Astrocyte (in vitro differentiated cells and primary cell): ENCODE data around the gene DYSF.

Source experiments
- EZH2 ChIP-seq: IDR thresholded peaks from 2 replicates; pipeline ENCODE4 v1.6.1; 2012; ENCODE audit warnings: mild to moderate bottlenecking, low read length, inconsistent platforms; ENCODE audit not compliant: insufficient read depth
- TF ChIP-seq, protein P1 (sequence below): IDR thresholded peaks from 2 replicates; pipeline ENCODE4 v1.5.1; 2011; ENCODE audit warnings: low read depth, mild to moderate bottlenecking, inconsistent platforms, low read length, moderate library complexity; ENCODE audit not compliant: insufficient read depth

- TF ChIP-seq, protein P1, sequence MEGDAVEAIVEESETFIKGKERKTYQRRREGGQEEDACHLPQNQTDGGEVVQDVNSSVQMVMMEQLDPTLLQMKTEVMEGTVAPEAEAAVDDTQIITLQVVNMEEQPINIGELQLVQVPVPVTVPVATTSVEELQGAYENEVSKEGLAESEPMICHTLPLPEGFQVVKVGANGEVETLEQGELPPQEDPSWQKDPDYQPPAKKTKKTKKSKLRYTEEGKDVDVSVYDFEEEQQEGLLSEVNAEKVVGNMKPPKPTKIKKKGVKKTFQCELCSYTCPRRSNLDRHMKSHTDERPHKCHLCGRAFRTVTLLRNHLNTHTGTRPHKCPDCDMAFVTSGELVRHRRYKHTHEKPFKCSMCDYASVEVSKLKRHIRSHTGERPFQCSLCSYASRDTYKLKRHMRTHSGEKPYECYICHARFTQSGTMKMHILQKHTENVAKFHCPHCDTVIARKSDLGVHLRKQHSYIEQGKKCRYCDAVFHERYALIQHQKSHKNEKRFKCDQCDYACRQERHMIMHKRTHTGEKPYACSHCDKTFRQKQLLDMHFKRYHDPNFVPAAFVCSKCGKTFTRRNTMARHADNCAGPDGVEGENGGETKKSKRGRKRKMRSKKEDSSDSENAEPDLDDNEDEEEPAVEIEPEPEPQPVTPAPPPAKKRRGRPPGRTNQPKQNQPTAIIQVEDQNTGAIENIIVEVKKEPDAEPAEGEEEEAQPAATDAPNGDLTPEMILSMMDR: no peak
- TF ChIP-seq EZH2: no peak
Measured at GRCh38 chr2:71617266-71617665, 163.9 kb downstream of the DYSF start.
